ENCODE measurements around the gene KDELR1.
A peak's percentile ranks its signal among the peaks of the same experiment; 100 is the strongest.

The KDELR1 gene

GRCh38 chr19:48341515-48342413 is 49.6 kb downstream of the KDELR1 start:
- no peak for DNase-seq

GRCh38 chr19:48340995-48341394 is 50.4 kb downstream of the KDELR1 start:
- DNase-seq, result no peak

DNA sequence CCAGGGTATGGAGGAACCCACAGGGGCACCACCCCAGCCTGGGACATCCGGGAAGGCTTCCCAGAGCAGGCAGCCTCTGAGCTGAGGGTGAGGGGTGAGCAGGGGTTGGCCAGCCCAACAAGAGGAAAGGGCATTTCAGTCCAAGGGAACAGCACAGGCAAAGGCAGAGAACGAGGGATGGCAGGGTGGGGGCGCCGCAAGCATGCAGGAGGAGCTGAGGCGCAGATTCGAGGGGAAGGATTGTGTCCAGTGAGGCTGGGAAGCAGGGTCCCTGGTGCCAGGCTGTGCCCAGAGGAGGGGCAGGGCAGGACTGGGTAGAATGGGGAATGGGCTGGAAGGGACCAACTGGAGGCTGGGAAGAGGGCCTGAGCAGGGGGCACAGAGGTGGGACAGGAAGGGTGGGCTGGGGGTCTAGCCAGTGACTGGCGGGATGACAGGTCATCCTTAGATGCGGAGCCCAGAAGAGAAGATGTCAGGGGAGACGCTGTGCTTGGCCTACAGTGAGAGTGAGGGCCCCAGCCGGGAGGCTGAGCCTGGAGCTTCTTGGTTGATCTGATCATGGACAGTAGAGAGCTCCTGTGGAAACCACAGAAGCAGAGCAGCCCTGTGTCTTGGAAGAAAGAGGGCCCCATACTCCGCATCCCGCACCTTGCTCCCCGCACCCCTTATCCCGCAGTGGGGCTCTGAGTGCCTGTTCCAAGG is 52.4 kb downstream of the KDELR1 start:
- no peak for DNase-seq

DNA sequence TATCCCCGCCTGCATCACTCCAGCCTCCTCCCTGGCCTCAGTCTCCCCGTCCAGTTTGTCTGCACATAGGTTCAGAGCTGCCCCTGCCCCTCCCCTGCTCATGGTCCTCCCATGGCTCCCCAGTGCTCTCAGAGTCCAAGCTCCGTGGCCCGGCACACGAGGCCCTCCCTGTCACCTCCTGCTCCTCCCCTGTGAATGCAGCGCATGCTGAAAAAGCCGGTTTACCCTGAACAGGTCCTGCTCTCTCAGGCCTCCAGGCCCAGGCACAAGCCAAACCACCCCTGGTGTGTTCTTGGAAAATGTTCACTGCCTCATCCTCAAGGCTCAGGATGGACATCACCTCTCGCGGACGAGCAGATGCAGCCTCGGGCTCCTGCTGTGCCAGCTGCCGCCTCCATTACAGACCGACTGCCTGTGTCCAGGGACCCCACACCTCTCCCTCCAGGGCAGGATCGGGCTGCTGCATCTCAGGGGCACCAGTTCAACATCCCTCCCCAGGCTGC is 53.0 kb downstream of the KDELR1 start:
- DNase-seq, result no peak

GRCh38 chr19:48333467-48334384 is 57.6 kb downstream of the KDELR1 start:
- peak; percentile 85 for DNase-seq

GRCh38 chr19:48332662-48333466 is 58.5 kb downstream of the KDELR1 start:
- peak; percentile 88 for DNase-seq

Data from KG1 (cell line).